HG03045 (cell line): ENCODE data around the gene KLHL33.

Source experiments
- ATAC-seq: cut with Tn5 transposase; IDR thresholded peaks from one replicate; pipeline ENCODE4 v1.9.1; 2021; ENCODE audit warnings: mild to moderate bottlenecking, moderate library complexity; ENCODE audit not compliant: unreplicated experiment

The KLHL33 gene

GRCh38 chr14:20380681-20381080 is 55.3 kb downstream of the KLHL33 start:
- ATAC-seq, result no peak

DNA sequence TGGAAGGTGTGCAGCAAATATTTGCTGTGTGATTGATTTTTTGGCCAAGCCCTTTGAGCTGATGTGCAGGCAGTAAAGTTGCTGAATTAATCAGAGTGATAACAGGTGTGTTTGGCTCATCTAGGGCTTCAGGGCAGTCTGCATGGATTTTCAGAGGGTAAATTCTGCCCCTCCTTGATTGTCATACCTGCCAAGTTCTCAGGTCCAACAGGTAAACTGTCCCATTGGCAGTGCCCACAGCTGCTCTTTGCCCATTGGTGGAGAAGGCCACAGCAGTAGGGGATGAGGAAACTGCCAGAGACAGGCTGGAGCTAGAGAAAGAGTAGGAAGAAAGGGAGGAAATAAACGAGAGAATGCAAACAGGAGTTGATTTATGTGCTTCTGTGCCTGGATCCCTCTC is 56.2 kb downstream of the KLHL33 start:
- no peak for ATAC-seq

GRCh38 chr14:20377171-20377570 is 58.8 kb downstream of the KLHL33 start:
- no peak for ATAC-seq

- no peak for ATAC-seq
These were observed 59.8 kb downstream of the KLHL33 start for GRCh38 chr14:20376071-20376588.
